H1 (cell line): ENCODE results near the gene ZNF407. TPM values are rescaled to one million over a fixed set of nuclear protein-coding genes. Genes with fewer than 3 reads are reported as not detected.

ENCODE experiments used
- CTCF ChIA-PET: fragments of 300-600 bp; sonication (Branson Sonifier 250); formaldehyde crosslinking; loops from one replicate; lab custom pipeline; 2021; ENCODE audit not compliant: partially characterized antibody; lab: Charles Lee
- POLR2A ChIA-PET: fragments of 300-600 bp; sonication (Branson Sonifier 250); formaldehyde crosslinking; loops from one replicate; lab custom pipeline; 2021; ENCODE audit warnings: inconsistent platforms; ENCODE audit not compliant: partially characterized antibody; lab: Charles Lee
- DNase-seq, 2 experiments: peaks; one replicate each; pipeline versions ENCODE4 v3.0.0 to v3.0.0-alpha.2; 2010 to 2022; ENCODE audit warnings: low spot score in 2 of 2, low read depth in 1 of 2, mixed read lengths in 1 of 2
- FAIRE-seq: peaks from 2 replicates; lab custom pipeline; 2011; peaks lifted over from hg19 to GRCh38; lab: Jason Lieb, UNC
- H2AFZ ChIP-seq: 2 replicates; pipeline ENCODE4 v1.8.1; 2012; ENCODE audit warnings: low read length, inconsistent platforms
- H2AK5ac ChIP-seq: 2 replicates; pipeline ENCODE4 v1.6.1; 2013; ENCODE audit warnings: low read depth, low read length
- H2BK120ac ChIP-seq: replicated peaks from 2 replicates; pipeline ENCODE3; 2013; ENCODE audit warnings: low read depth, low read length, inconsistent platforms
- H2BK12ac ChIP-seq: 2 replicates; pipeline ENCODE4 v1.6.1; 2013; ENCODE audit warnings: low read depth, low read length
- H2BK15ac ChIP-seq: 2 replicates; pipeline ENCODE4 v1.6.1; 2013; ENCODE audit warnings: low read length
- H2BK20ac ChIP-seq: 2 replicates; pipeline ENCODE4 v1.6.1; 2013; ENCODE audit warnings: low read length
- H2BK5ac ChIP-seq: 2 replicates; pipeline ENCODE4 v1.6.1; 2013; ENCODE audit warnings: low read depth, low read length
- H3K14ac ChIP-seq: 2 replicates; pipeline ENCODE4 v1.6.1; 2013; ENCODE audit warnings: inconsistent platforms; ENCODE audit not compliant: insufficient read length
- H3K18ac ChIP-seq: 2 replicates; pipeline ENCODE4 v1.6.1; 2013; ENCODE audit warnings: low read length; ENCODE audit errors: extremely low read depth
- H3K23ac ChIP-seq: 2 replicates; pipeline ENCODE4 v1.6.1; 2013; ENCODE audit warnings: inconsistent platforms; ENCODE audit not compliant: insufficient read length
- H3K23me2 ChIP-seq: 2 replicates; pipeline ENCODE4 v1.6.1; 2013; ENCODE audit warnings: low read depth, low read length
- H3K27ac ChIP-seq: 2 replicates; pipeline ENCODE4 v1.6.1; 2011; ENCODE audit warnings: low read depth, low read length, inconsistent platforms
- H3K27me3 ChIP-seq, 4 experiments: replicated peaks in 1 of 4; 1 replicate in 1 of 4; 2 replicates in 3 of 4; pipeline versions ENCODE4 v1.6.1 to v1.8.1; 2011 to 2013; ENCODE audit warnings: low read length in 3 of 4, mild to moderate bottlenecking in 3 of 4, inconsistent platforms in 2 of 4, mixed read lengths in 2 of 4, moderate library complexity in 1 of 4; ENCODE audit not compliant: control insufficient read depth in 3 of 4, insufficient read depth in 3 of 4; ENCODE audit errors: extremely low read depth in 1 of 4
- H3K36me3 ChIP-seq, 4 experiments: 2 replicates each; pipeline versions ENCODE4 v1.6.1 to v1.8.1; 2011 to 2013; ENCODE audit warnings: mild to moderate bottlenecking in 4 of 4, low read length in 3 of 4, moderate library complexity in 2 of 4, control low read depth in 1 of 4, inconsistent platforms in 1 of 4; ENCODE audit not compliant: insufficient read depth in 4 of 4, control insufficient read depth in 2 of 4
- H3K4ac ChIP-seq: replicated peaks from 2 replicates; pipeline ENCODE3; 2013; ENCODE audit warnings: low read length, low read depth, mixed read lengths, inconsistent platforms; ENCODE audit not compliant: insufficient read length
- H3K4me1 ChIP-seq, 4 experiments: replicated peaks in 1 of 4; 1 replicate in 1 of 4; 2 replicates in 3 of 4; pipeline versions ENCODE4 v1.6.1 to v1.8.1; 2011 to 2013; ENCODE audit warnings: low read length in 3 of 4, inconsistent platforms in 2 of 4, mixed read lengths in 1 of 4; ENCODE audit not compliant: insufficient read depth in 4 of 4, control insufficient read depth in 3 of 4
- H3K4me2 ChIP-seq, 2 experiments: 2 replicates each; pipeline versions ENCODE4 v1.6.1 to v1.8.1; 2011 to 2013; ENCODE audit warnings: low read depth in 2 of 2, low read length in 2 of 2, control low read depth in 1 of 2, inconsistent platforms in 1 of 2, mild to moderate bottlenecking in 1 of 2; ENCODE audit not compliant: insufficient read depth in 1 of 2
- H3K4me3 ChIP-seq, 4 experiments: fragments of 200-600, 300-600 bp in 1 of 4; sonication (generic), shearing (Covaris generic), sonication (Bioruptor Twin) in 1 of 4; 2 replicates each; pipeline versions ENCODE4 v1.5.1 to v1.8.1; 2011 to 2016; ENCODE audit warnings: low read length in 4 of 4, low read depth in 3 of 4, control low read depth in 2 of 4, inconsistent platforms in 2 of 4, mild to moderate bottlenecking in 2 of 4, mixed read lengths in 1 of 4, moderate library complexity in 1 of 4; ENCODE audit not compliant: insufficient read depth in 2 of 4; ENCODE audit errors: extremely low read depth in 1 of 4
- H3K56ac ChIP-seq: replicated peaks from 2 replicates; pipeline ENCODE3; 2013; ENCODE audit warnings: low read depth, mild to moderate bottlenecking, mixed read lengths, low read length, inconsistent platforms; ENCODE audit not compliant: insufficient read length
- H3K79me1 ChIP-seq: 2 replicates; pipeline ENCODE4 v1.6.1; 2013; ENCODE audit warnings: low read depth, low read length, control low read depth
- H3K79me2 ChIP-seq, 2 experiments: 2 replicates each; pipeline versions ENCODE4 v1.6.1 to v1.8.1; 2012 to 2013; ENCODE audit warnings: low read length in 2 of 2, mild to moderate bottlenecking in 2 of 2, inconsistent platforms in 1 of 2; ENCODE audit not compliant: insufficient read depth in 2 of 2, control insufficient read depth in 1 of 2
- H3K9ac ChIP-seq, 4 experiments: replicated peaks in 1 of 4; 1 replicate in 1 of 4; 2 replicates in 3 of 4; pipeline versions ENCODE4 v1.6.1 to v1.8.1; 2011 to 2013; ENCODE audit warnings: low read depth in 3 of 4, low read length in 3 of 4, control low read depth in 2 of 4, mild to moderate bottlenecking in 2 of 4, moderate library complexity in 2 of 4, inconsistent platforms in 1 of 4; ENCODE audit errors: extremely low read depth in 1 of 4
- H3K9me3 ChIP-seq, 2 experiments: 2 replicates each; pipeline versions ENCODE4 v1.6.1 to v1.8.1; 2012 to 2013; ENCODE audit warnings: mild to moderate bottlenecking in 2 of 2, moderate library complexity in 2 of 2, control low read depth in 1 of 2, inconsistent platforms in 1 of 2, low read depth in 1 of 2, low read length in 1 of 2, mixed read lengths in 1 of 2; ENCODE audit not compliant: insufficient read depth in 2 of 2
- H4K20me1 ChIP-seq, 2 experiments: replicated peaks in 1 of 2; 2 replicates each; pipeline versions ENCODE3 to v1.8.1; 2011 to 2013; ENCODE audit warnings: inconsistent platforms in 2 of 2, low read length in 2 of 2, mild to moderate bottlenecking in 1 of 2; ENCODE audit not compliant: insufficient read depth in 2 of 2, control insufficient read depth in 1 of 2
- H4K5ac ChIP-seq: 2 replicates; pipeline ENCODE4 v1.6.1; 2013; ENCODE audit warnings: low read length, low read depth, mixed read lengths, inconsistent platforms; ENCODE audit not compliant: insufficient read length
- H4K8ac ChIP-seq: 2 replicates; pipeline ENCODE4 v1.8.0; 2013; ENCODE audit warnings: mild to moderate bottlenecking, moderate library complexity, low read length, inconsistent platforms; ENCODE audit not compliant: insufficient read depth; ENCODE audit errors: extremely low read depth
- H4K91ac ChIP-seq: replicated peaks from 2 replicates; pipeline ENCODE3; 2013; ENCODE audit warnings: low read length, mixed read lengths, inconsistent platforms; ENCODE audit not compliant: insufficient read length
- BRCA1 ChIP-seq: IDR thresholded peaks from 2 replicates; pipeline ENCODE4 v1.6.1; 2012; ENCODE audit warnings: low read depth, low read length, improper control_type of control experiment
- CBX5 ChIP-seq: fragments of 300-800, 300-1000 bp; sonication (generic); IDR thresholded peaks from 2 replicates; pipeline ENCODE4 v1.7.1; 2016; ENCODE audit warnings: antibody characterized with exemption, low read length, low read depth
- CHD2 ChIP-seq: IDR thresholded peaks from 2 replicates; pipeline ENCODE4 v1.6.1; 2012; ENCODE audit warnings: low read length, improper control_type of control experiment
- EP300 ChIP-seq, 2 experiments: IDR thresholded peaks; 1 replicate in 1 of 2; 2 replicates in 1 of 2; pipeline ENCODE4 v1.6.1; 2011 to 2012; ENCODE audit warnings: low read depth in 2 of 2, low read length in 2 of 2, mild to moderate bottlenecking in 2 of 2, borderline replicate concordance in 1 of 2, inconsistent platforms in 1 of 2, moderate library complexity in 1 of 2
- EZH2 ChIP-seq: fragments of 200-600 bp; sonication (generic); IDR thresholded peaks from 2 replicates; pipeline ENCODE4 v1.7.1; 2012; ENCODE audit warnings: low read depth, mild to moderate bottlenecking, moderate library complexity, low read length, inconsistent platforms; ENCODE audit not compliant: severe bottlenecking
- GTF2F1 ChIP-seq: IDR thresholded peaks from 2 replicates; pipeline ENCODE4 v1.6.1; 2012; ENCODE audit warnings: low read depth, low read length, improper control_type of control experiment, borderline replicate concordance
- HDAC2 ChIP-seq, 2 experiments: fragments of 300-600 bp in 1 of 2; sonication (generic) in 1 of 2; IDR thresholded peaks; 2 replicates each; pipeline ENCODE4 v1.6.1; 2011 to 2012; ENCODE audit warnings: low read depth in 2 of 2, low read length in 2 of 2, mild to moderate bottlenecking in 2 of 2, moderate library complexity in 2 of 2, borderline replicate concordance in 1 of 2, inconsistent platforms in 1 of 2
- RAD21 ChIP-seq, 2 experiments: IDR thresholded peaks in 1 of 2; conservative IDR thresholded peaks in 1 of 2; 2 replicates each; pipeline ENCODE4 v1.6.1; 2011; ENCODE audit warnings: low read depth in 2 of 2, low read length in 2 of 2, improper control_type of control experiment in 1 of 2, inconsistent platforms in 1 of 2, mild to moderate bottlenecking in 1 of 2, moderate library complexity in 1 of 2
- RNF2 ChIP-seq: fragments of 200-900, 300-1000 bp; sonication (generic); IDR thresholded peaks from 2 replicates; pipeline ENCODE4 v1.7.1; 2016; ENCODE audit warnings: borderline replicate concordance, low read depth, mild to moderate bottlenecking, antibody characterized with exemption, low read length; ENCODE audit not compliant: poor library complexity, severe bottlenecking; ENCODE audit errors: missing control alignments
- SP4 ChIP-seq: IDR thresholded peaks from 2 replicates; pipeline ENCODE4 v1.6.1; 2012; ENCODE audit warnings: low read length, inconsistent platforms
- SRF ChIP-seq: IDR thresholded peaks from 2 replicates; pipeline ENCODE4 v1.6.1; 2011; ENCODE audit warnings: mild to moderate bottlenecking, low read depth, low read length, moderate library complexity
- TEAD4 ChIP-seq: IDR thresholded peaks from 2 replicates; pipeline ENCODE4 v1.6.1; 2012; ENCODE audit warnings: low read depth, low read length, inconsistent platforms, mixed read lengths
- WGBS, 2 experiments: shearing (Covaris generic) in 1 of 2; methylation state at CpG; one replicate each; pipeline versions ENCODE4 v1.1.6 to v1.1.7; 2013 to 2015; ENCODE audit warnings: low lambda C conversion rate in 2 of 2, mixed read lengths in 2 of 2, inconsistent platforms in 1 of 2, low coverage in 1 of 2, missing lambda C conversion rate in 1 of 2; ENCODE audit not compliant: insufficient replicate concordance in 2 of 2, insufficient coverage in 1 of 2, insufficient read length in 1 of 2; ENCODE audit errors: extremely low coverage in 1 of 2, missing lambda C conversion rate in 1 of 2; 5-methylcytosine and 5-hydroxymethylcytosine counted together
- polyA plus RNA-seq, 7 experiments: library from polyadenylated mRNA; depleted of rRNA in 3 of 7; stranded (reverse) in 5 of 7; unstranded in 2 of 7; fragments of >200 nt in 5 of 7; fragments of 200-250 nt in 2 of 7; gene quantifications; 1 replicate in 5 of 7; 2 replicates in 1 of 7; 4 replicates in 1 of 7; pipeline versions ENCODE4 v1.2.1 to v1.2.3, GENCODE V29; 2011 to 2013; ENCODE audit warnings: missing spikeins in 2 of 7, mixed read lengths in 2 of 7
- total RNA-seq: library from RNA; stranded (reverse); fragmentation: NEBNext Ultra II Directional; extraction: Animal tissue kit (Norgen Biotek cat#: 25700); gene quantifications from 2 replicates; pipeline ENCODE4 v1.2.1, GENCODE V29; 2021
- TF ChIP-seq, protein P1 (sequence below): IDR thresholded peaks from 2 replicates; pipeline ENCODE4 v1.6.1; 2012; ENCODE audit warnings: inconsistent platforms

The ZNF407 gene
- total and polyA plus RNA-seq, 2 of the 8 experiments (the other 6 are each of a cell fraction or from before 2014, with no cell fraction given), result 1.5 to 6.8 TPM

- no peak overlapping the region for H3K56ac ChIP-seq
- no peaks in the 10 kb centered on the region for H3K79me1 ChIP-seq
- H3K23ac ChIP-seq, result no peak overlapping the region
- no peak overlapping the region for H2BK15ac ChIP-seq
- POLR2A ChIA-PET, result no interaction called here
- H3K18ac ChIP-seq, result no peak overlapping the region
- H2AFZ ChIP-seq, result no peak overlapping the region
- H2BK12ac ChIP-seq, result no peak overlapping the region
- TF ChIP-seq EP300 (IDR thresholded peaks at IDR 0.05; ENCODE audit: borderline replicate concordance in 1 of 2, low read depth in 2 of 2, low read length in 2 of 2) (no peak), SRF (no peak), HDAC2 (IDR thresholded peaks at IDR 0.05; ENCODE audit: borderline replicate concordance in 1 of 2, low read depth in 2 of 2, low read length in 2 of 2) (no peak), SP4 (no peak), CHD2 (no peak), CBX5 (no peak), EZH2 (no peak), RAD21 (IDR thresholded peaks at IDR 0.05 in 1 of 2, conservative IDR thresholded peaks at IDR 0.05 in 1 of 2; ENCODE audit: low read depth in 2 of 2, low read length in 2 of 2) (no peak), TEAD4 (no peak), BRCA1 (no peak), RNF2 (no peak), GTF2F1 (no peak)
- TF ChIP-seq, protein P1, sequence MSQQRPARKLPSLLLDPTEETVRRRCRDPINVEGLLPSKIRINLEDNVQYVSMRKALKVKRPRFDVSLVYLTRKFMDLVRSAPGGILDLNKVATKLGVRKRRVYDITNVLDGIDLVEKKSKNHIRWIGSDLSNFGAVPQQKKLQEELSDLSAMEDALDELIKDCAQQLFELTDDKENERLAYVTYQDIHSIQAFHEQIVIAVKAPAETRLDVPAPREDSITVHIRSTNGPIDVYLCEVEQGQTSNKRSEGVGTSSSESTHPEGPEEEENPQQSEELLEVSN, result no peak
- H3K9ac ChIP-seq, result no peak overlapping the region
- no peak overlapping the region for H2BK120ac ChIP-seq
- no peak overlapping the region for H3K14ac ChIP-seq
- H3K4me3 ChIP-seq, result no peak overlapping the region
- no peak overlapping the region for H2BK5ac ChIP-seq
- H2AK5ac ChIP-seq, result no peak overlapping the region
- no peaks in the 10 kb centered on the region for H4K20me1 ChIP-seq
- no peaks in the 10 kb centered on the region for H3K23me2 ChIP-seq
- H3K36me3 ChIP-seq, result no peaks in the 10 kb centered on the region
- H3K79me2 ChIP-seq, result no peaks in the 10 kb centered on the region
- CTCF ChIA-PET, result no interaction called here
- H3K9me3 ChIP-seq, result no peaks in the 10 kb centered on the region
- WGBS, 2 experiments, result 85% methylated on average over 2 of the region's 2 CpGs; no CpG with 5 or more reads in 1 of the 2 experiments
- H3K27ac ChIP-seq, result no peak overlapping the region
- no peak overlapping the region for H3K4me2 ChIP-seq
- H3K4ac ChIP-seq, result no peak overlapping the region
- H4K8ac ChIP-seq, result no peak overlapping the region
- FAIRE-seq (no peak), DNase-seq (no peak)
- H4K91ac ChIP-seq, result no peak overlapping the region
- no peak overlapping the region for H2BK20ac ChIP-seq
- no peak overlapping the region for H4K5ac ChIP-seq
- no peaks in the 10 kb centered on the region for H3K4me1 ChIP-seq
- no peaks in the 10 kb centered on the region for H3K27me3 ChIP-seq
Observed at GRCh38 chr18:74768096-74768495, 170.4 kb downstream of the ZNF407 start.
